ENCODE data around the gene THAP4.
"Not testable (repeated sequence)": the region's sequence is repeated elsewhere in the genome, so short reads cannot be mapped to it uniquely, and the experiment has no call there.

Gene THAP4

DNA sequence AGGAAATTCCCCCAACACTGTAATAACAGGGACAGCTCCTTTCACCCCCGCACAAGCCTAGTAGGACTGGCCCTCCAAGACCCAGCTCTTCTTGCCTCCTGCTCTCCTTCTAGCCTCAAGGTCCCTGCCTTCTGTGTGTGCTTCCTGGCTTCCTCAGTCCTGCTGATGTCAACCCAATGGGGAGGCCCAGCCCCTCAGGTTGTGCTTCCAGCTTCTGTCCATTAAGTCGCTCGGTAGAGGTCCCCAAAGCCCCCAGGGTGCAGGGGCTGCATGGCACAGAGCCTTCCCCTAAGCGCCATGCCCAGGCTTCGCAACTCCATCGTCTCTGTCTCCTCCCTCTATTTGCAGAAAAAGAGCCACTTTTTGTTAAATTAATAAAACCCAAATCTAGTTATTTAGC lies 39.4 kb downstream of the THAP4 start:
- H3K4me3 ChIP-seq (ENCODE audit: low read depth, low read length) = no peak overlapping the region
- DNase-seq (ENCODE audit: low read depth) = no peak
- TF ChIP-seq, protein P1, sequence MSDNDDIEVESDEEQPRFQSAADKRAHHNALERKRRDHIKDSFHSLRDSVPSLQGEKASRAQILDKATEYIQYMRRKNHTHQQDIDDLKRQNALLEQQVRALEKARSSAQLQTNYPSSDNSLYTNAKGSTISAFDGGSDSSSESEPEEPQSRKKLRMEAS (IDR thresholded peaks at IDR 0.05; ENCODE audit: low read depth, low read length) = no peak
- no peak for TF ChIP-seq POLR2A (IDR thresholded peaks at IDR 0.05; ENCODE audit: extremely low read depth, insufficient read length)
- TF ChIP-seq, protein P2, sequence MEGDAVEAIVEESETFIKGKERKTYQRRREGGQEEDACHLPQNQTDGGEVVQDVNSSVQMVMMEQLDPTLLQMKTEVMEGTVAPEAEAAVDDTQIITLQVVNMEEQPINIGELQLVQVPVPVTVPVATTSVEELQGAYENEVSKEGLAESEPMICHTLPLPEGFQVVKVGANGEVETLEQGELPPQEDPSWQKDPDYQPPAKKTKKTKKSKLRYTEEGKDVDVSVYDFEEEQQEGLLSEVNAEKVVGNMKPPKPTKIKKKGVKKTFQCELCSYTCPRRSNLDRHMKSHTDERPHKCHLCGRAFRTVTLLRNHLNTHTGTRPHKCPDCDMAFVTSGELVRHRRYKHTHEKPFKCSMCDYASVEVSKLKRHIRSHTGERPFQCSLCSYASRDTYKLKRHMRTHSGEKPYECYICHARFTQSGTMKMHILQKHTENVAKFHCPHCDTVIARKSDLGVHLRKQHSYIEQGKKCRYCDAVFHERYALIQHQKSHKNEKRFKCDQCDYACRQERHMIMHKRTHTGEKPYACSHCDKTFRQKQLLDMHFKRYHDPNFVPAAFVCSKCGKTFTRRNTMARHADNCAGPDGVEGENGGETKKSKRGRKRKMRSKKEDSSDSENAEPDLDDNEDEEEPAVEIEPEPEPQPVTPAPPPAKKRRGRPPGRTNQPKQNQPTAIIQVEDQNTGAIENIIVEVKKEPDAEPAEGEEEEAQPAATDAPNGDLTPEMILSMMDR (IDR thresholded peaks at IDR 0.05; ENCODE audit: low read depth, low read length) = no peak
- no peak for TF ChIP-seq MYC (IDR thresholded peaks at IDR 0.05; ENCODE audit: low read depth, low read length)

DNA sequence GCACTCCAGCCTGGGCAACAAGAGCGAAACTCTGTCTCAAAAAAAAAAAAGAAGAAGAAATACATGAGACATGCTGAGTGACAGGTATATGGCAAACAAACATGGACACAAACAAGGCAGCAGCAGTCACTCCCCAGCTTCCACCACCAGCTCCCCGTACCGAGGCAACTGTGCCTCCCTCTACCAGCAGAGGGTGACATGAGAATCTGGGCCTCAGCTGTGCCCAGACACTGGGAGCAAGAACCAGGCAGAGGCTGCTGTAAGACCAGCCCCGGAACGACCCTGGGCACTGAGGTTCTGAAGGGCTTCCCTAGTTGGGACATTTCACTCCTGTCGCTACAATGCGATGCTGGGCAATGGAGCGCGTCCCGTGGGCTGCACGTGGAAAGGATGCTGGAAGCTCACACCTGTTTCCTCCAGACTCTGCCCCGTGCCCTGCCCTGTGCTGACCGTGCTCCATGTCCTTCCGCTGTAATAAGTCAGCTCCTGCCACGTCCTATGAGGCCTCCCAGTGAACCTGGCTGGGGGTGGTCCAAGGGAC lies 41.3 kb downstream of the THAP4 start:
- TF ChIP-seq, protein P2 (IDR thresholded peaks at IDR 0.05; ENCODE audit: low read depth, low read length) = peak; percentile 25
- TF ChIP-seq POLR2A (IDR thresholded peaks at IDR 0.05; ENCODE audit: extremely low read depth, insufficient read length) = no peak
- DNase-seq (ENCODE audit: low read depth) = no peak
- no peak overlapping the region for H3K4me3 ChIP-seq (ENCODE audit: low read depth, low read length)

DNA sequence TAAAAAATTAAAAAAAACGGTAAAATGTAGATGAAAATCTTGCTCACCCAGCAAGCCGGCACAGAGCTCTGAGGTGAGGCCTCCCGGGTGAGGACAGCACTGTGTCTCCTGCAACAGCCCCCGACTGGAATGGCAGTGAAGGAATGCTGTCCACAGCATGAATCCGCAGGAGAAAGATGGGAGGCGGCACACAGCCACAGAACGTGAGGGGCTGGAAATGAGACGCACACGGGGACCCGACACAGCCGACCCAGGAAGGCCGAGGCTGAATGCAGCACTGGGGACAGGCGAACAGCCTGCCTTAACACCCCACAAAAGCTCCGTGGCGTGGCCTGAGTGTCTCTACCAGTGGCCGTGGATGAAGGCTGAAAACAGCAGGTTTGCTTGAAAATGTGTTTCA lies 43.7 kb downstream of the THAP4 start:
- no peak for TF ChIP-seq POLR2A (IDR thresholded peaks at IDR 0.05; ENCODE audit: extremely low read depth, insufficient read length)
- TF ChIP-seq, protein P1 (IDR thresholded peaks at IDR 0.05; ENCODE audit: low read depth, low read length) = no peak
- no peak for DNase-seq (ENCODE audit: low read depth)
- H3K4me3 ChIP-seq (ENCODE audit: low read depth, low read length) = no peak overlapping the region

DNA sequence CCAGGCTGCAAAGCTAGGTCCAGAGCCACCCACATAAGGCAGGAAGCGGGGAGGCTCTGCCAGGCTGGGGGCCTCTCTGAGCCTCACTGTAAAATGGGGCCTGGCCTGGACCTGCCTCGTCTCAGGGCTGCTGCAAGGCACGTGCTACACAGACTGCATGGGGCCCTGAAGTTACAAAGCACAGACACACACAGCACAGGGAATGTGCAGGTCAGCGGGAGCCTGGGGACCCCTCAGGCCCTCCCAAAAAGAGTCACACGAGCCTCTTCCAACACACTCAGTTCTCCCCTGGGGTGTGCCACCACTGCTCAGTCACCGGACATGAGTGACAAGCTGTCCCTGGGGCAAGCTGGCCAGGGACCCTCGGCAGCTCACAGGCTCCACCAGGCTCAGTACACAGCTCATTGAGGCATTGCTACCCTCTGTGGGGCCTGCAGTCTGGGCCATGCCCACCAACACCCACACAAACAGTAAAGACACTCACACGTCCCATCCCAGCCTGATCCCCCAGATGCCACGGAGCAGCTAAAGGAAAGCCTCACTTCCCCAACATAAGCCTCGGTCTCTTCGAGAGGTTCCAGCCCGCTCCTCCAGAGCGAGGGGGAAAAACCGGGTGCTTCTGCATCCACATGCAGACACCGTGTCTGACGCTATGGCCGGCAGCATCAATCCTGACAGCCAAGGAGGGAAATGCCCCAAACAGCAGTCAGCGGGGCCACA lies 44.7 kb downstream of the THAP4 start:
- no peak overlapping the region for H3K4me3 ChIP-seq (ENCODE audit: low read depth, low read length)
- TF ChIP-seq, protein P2 (IDR thresholded peaks at IDR 0.05; ENCODE audit: low read depth, low read length) = no peak
- TF ChIP-seq, protein P1 (IDR thresholded peaks at IDR 0.05; ENCODE audit: low read depth, low read length) = no peak
- TF ChIP-seq MYC (IDR thresholded peaks at IDR 0.05; ENCODE audit: low read depth, low read length) (no peak), POLR2A (IDR thresholded peaks at IDR 0.05; ENCODE audit: extremely low read depth, insufficient read length) (no peak)
- DNase-seq (ENCODE audit: low read depth) = no peak

DNA sequence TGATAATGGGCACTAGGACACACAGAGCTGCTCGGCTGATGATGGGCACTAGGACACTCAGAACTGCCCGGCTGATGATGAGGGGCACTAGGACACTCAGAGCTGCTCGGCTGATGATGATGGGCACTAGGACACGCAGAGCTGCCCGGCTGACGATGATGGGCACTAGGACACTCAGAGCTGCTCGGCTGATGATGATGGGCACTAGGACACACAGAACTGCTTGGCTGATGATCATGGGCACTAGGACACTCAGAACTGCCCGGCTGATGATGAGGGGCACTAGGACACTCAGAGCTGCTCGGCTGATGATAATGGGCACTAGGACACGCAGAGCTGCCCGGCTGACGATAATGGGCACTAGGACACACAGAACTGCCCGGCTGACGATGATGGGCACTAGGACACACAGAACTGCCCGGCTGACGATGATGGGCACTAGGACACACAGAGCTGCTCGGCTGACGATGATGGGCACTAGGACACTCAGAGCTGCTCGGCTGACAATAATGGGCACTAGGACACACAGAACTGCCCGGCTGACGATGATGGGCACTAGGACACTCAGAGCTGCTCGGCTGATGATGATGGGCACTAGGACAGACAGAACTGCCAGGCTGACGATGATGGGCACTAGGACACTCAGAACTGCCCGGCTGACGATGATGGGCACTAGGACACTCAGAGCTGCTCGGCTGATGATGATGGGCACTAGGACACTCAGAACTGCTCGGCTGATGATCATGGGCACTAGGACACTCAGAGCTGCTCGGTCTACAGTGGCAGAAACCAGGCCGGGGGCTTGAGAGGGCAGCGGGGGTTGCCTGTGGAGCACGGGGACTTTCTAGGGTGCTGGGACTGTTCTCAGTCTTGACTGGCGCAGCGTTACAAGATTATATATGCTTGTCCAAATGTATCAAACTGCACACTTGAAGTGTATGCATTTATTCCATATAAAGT lies 46.2 kb downstream of the THAP4 start:
- H3K4me3 ChIP-seq (ENCODE audit: low read depth, low read length); DNase-seq (ENCODE audit: low read depth): not testable (repeated sequence)

DNA sequence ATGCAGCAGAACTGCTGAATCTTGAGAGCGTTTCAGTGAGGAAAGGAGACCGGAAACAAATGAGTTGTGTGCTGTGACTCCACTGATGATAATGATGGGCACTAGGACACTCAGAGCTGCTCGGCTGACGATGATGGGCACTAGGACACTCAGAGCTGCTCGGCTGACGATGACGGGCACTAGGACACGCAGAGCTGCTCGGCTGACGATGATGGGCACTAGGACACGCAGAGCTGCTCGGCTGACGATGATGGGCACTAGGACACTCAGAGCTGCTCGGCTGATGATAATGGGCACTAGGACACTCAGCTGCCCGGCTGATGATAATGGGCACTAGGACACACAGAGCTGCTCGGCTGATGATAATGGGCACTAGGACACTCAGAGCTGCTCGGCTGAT lies 47.1 kb downstream of the THAP4 start:
- DNase-seq (ENCODE audit: low read depth); H3K4me3 ChIP-seq (ENCODE audit: low read depth, low read length): not testable (repeated sequence)

DNA sequence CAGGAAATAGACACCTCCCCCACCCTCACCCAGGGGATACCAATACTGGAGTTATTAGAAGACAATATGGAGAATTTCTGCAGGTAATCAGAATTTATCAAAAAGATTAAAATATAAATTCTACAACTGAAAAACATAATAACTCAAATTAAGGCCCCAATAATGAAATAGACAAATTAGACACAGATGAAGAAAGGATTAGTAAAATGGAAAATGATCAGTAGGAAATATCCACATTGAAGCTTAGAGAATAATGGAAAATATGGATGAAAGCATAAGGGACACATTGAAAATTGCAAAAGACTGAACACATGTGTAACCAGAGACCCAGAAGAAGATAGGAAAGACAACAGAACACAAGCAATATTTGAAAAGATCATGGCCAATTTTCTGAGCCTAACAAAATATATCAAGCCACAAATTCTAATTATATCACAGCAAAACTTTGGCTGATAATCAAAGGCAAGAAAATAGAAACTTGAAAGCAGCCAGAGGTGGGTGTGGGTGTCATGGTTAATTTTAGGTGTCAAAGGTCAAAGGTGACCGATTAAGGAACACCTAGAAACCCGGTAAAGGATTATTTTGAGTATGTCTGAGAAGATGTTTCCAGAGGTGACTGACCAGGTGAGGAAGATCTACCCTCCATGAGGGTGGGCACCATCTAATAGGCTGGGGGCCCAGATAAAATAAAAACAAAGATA lies 50.2 kb downstream of the THAP4 start:
- TF ChIP-seq, protein P2 (IDR thresholded peaks at IDR 0.05; ENCODE audit: low read depth, low read length) = no peak
- TF ChIP-seq, protein P1 (IDR thresholded peaks at IDR 0.05; ENCODE audit: low read depth, low read length) = no peak
- TF ChIP-seq MYC (IDR thresholded peaks at IDR 0.05; ENCODE audit: low read depth, low read length) (no peak), POLR2A (IDR thresholded peaks at IDR 0.05; ENCODE audit: extremely low read depth, insufficient read length) (no peak)
- no peak for DNase-seq (ENCODE audit: low read depth)
- no peak overlapping the region for H3K4me3 ChIP-seq (ENCODE audit: low read depth, low read length)

Measured in NB4 (cell line).